GOT3 (cell line): Measurements from ENCODE around the gene ERO1B.

Experiments
- DNase-seq: peaks from one replicate; lab custom pipeline; 2025; ENCODE audit warnings: mixed read lengths; lab: John Stamatoyannopoulos, UW

ERO1B gene

DNA sequence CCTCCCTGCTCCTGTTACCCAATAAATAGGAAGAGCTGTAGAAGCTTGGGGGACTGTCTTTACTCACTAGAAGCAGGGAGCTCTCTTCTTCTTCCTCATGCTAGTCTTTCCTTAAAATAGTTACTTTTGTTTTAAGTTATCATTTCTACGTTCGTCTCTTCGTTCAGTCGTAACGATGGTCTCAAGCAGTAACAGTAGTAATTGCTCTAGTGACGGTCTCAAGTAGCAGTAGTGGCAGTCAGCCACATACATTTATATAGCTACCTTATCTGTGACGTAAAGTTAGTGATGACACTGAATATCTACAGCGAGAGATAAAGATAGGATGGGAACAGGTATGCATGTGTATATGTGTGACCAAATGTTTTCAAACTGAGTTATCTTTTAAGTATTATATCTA is 15.4 kb upstream of the ERO1B start:
- no peak for DNase-seq

DNA sequence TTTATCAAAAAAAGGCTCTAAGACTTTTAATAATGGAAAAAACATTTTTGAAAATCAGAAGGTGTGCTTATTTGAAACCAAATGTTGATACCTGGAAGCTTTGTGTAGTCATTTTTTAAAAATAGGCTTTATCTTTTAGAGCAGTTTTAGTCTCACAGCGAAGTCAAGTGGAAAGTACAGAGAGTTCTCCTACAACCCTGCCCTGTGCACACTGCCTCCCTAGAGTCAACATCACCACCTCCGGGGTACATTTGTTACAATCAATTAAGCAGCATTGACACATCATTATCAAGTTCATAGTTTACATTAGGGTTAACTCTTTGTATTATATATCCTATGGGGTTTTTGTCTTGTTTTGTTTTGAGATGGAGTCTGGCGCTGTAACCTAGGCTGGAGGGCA is 10.7 kb upstream of the ERO1B start:
- no peak for DNase-seq

DNA sequence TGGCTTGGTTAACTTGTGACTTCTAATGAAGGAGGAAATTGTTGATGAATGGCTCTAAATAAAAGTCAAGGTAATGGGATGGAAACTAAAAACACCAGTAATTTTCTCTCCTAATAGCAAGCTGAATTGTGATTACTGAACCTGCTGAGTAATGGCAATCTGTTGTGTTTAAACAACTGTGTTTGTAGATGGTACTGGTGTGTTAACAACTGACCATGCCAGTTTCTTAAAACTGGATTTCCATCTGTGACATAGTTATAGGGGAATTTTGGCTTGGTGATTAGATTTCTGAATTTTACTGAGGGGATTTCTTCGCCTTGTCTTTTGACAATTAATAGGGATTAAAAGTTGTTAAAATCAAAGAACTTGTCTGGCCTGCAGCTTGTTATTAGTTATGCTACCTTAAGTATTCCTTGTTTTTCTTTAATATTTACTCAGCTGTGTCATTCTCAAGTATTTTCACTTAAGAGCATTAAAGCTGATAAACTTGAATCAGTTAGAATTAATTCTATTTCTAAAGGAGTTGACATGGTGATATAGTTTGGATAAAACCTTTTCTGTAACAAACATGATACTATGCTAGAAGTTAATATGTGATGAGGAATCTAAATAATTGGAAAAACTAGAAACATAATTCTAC is 7.9 kb upstream of the ERO1B start:
- no peak for DNase-seq

DNA sequence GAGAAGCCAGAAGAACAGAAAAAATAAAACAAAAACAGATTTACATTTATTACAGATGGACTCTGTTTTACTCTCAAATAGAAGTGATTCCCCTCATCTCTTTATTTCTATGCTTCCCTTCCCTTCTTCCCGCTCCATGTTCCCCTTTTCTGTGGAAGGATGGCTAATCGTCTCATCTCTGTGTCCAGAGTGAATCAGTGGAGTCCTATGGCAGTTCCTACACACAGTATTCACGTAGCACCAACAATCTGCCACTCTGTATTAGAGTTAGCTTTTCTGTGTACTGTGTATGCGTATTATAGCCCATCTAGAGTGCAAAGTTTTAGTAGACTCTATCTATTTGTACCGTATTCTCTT is 6.8 kb upstream of the ERO1B start:
- DNase-seq, result no peak

DNA sequence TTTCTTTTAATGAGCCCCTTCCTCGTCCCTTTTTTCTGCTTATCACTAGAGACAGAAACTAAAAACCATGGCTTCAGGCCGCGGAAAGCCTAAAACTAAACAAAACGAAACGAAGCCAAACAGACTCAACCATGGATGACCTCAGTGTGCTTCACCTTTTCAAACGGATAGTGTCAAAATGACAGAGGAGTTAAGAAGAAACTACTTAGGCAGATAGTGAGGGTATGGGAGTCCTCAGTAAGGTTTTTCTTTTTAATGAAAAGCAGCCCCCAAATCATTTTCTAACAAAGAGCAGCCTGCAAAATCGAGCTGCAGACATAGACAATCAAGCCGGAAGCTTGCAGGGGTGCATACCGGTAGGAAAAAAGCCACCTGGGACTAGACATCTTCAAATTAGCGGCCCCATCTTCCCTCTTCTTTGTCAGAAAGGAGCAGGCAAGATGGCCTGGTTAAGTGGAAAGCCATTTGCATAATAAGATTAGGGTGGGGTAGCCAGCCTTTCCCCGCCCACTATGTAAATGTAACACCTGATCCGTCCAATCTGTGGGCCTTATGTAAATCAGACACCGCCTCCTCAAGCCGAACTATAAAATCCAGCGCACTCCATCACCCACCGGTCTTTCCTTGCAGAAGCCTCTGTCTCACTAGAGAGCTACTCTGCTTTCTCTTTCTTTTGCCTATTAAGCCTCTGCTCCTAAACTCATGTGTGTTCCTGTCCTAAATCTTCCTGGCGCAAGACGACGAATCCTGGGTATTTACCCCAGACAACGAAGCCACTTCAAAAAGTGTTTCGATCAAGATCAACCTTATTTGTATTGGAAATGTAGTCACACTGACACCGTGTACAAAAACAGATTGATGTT is 6.2 kb upstream of the ERO1B start:
- no peak for DNase-seq

DNA sequence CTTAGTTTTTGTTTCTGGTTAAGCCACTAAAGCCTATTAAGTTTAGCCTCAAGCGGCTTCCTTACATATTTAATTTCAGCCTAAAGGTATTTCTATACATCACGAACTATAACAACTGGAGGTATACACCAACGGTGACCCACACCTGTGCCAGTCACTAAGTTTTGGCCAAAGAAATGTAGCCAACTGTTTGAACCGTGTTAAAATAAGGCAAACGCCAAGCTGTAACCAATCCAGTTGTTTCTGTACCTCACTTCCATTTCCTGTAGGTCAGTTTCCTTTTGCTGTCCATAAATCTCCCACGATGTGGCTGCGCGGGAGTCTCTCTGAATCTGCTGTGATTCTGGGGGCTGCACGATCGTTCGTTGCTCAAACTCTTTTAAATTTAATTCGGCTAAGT is 5.6 kb upstream of the ERO1B start:
- DNase-seq, result no peak

DNA sequence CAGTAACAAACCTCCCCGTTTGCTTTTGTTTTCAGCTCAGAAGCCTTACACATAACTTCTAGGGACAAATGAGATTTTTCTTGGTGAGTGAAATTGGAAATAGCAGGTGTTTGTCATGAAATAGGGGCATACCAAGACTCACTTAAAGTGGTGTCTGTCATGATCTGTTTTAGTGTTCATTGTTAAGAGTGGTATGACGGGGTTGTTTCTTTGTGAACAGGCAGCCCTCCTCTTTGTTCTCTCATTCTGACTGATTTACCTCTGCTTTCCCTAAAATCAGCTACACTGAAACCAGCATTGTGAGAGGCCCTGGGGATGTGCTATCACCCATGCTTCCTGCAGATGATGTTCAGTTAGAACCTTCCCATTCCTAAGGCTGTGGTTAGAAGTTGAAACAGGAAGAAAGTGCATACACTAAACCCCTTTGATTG is 2.5 kb upstream of the ERO1B start:
- DNase-seq, result no peak

DNA sequence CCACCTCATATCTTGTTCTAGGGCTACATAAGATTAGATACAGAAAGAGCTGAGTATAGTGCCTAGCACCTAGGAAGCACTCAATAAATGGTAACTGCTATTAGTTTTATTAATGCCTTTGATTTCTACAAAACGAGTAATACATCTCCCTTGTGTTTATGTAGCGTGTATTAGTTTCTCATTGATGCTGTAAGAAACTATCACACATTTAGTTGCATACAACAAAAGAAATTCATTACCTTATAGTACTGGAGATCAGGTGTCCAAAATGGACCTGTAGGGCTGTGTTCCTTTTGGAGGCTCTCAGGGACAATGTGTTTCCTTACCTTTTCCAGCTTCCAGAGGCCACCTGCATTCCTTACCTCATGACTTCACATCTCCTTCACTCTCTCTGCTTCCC is 961 bp upstream of the ERO1B start:
- DNase-seq, result no peak

DNA sequence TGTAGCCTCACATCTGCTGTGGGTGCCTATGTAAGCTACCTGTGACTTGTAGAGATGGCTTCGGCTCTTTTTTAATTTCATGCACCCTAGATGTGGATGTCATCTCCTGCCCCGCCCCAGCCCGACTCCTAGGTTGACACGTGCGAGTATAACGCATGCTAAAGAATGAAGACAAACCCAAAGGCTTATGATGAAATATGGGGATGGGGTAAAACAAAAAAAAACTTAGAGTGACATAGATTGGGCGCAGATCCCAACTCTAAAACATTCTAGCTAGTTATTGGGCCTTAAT is 613 bp upstream of the ERO1B start:
- no peak for DNase-seq

DNA sequence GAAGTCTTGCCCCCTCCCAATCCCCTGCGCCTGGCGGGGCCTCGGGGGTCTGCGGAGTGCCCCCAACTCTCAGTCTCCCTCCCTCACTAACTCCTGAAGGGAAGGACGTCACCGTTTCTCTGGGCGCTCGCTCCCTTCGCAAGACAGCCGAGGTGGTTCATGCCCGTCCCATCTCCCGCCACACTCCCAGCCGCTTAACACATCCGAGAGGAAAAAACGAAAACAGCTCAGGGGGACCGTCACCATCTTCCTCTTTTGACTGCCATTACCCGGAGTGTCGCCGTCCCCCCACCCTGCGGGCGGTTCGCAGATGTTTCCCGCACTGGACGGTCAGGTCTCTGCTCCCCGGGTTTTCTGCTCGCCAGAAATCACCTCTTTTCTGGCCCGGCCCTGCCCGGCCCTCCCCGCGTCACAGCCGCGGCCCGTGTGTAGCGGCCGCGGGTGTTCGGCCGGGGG is 532 bp downstream of the ERO1B start:
- DNase-seq, result no peak

DNA sequence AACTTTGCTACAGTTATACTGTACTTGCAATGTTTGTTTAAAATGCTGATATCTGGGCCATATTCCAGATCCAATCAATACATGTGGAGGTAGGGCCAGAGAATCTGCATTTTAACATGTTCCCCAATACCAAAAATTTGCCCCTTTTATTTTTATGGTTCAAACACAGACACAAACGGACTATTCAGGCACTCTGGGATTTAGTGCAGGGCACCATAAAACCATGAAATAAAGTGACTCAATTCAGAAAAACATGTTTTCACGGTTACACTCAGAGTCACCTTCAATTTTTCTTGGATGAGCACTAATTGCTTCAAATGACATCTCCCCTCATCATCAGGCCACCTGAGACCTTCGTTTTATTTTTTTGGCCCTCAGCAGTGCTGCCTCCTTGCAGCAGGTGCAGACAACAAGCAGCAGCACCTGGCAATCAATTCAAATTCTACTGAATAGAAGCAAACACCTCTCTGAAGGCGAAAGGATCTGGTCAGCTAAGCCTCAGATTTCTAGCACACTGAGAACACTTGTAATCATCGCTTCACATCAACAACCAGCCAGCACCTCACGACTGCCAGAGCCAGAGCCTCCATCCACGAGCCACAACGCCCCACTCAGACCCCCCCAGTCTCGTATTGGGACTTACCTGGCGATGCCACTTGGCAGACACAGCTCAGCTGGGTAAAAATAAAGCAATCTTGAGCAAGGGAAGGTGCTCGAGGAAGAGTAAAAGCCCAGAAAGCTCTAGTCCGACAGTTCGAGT is 1.1 kb downstream of the ERO1B start:
- DNase-seq, result no peak

DNA sequence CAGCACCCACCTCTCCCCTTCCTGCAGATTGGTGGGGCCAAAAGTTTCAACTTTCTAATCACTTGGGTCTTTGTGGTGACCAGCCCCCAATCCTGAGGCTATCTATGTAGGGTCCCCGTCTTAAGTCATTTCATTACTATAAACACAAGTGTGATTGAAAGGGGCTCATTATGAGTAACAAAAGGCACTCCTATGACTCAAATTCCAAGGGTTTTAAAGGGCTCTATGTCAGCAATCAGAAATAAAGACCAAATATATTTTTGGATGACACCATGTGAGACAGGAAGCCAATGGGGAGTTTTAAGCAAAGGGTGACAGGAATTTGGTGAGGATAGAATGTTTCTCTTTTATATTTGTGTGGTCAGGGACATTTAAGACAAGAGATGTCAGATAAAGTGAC is 6.2 kb downstream of the ERO1B start:
- no peak for DNase-seq

DNA sequence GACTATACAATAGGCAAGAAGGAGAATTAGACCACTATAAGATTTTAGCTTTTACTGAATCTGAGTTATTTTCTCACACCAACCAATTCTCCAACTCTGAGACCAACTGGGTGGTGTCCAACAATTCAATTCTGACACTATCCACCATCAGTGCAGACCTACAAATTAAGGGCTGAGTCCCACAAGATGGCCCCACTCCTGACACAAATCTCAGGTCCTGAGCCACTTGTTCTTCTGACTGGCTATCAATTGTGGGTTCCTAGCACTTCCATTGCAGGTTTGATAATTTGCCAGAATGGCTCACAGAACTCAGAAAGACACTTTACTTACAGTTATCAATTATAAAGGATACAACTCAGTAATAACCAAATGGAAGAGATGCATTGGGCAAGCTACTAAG is 6.7 kb downstream of the ERO1B start:
- no peak for DNase-seq

DNA sequence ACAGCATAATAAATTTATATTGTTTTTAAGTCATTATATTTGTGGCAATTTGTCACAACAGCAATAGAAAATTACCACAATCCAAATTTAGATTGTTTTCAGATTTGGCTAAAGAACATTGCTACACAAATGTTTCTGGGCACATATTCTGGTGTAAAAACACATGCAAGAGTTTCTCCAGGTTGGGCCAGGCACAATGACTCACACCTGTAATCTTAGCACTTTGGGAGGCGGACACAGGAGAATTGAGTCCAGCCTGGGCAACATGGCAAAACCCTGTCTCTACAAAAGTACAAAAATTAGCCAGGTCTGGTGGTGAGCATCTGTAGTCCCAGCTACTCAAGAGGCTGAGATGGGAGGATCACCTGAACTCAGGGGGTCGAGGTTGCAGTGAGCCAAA is 8.4 kb downstream of the ERO1B start:
- DNase-seq, result no peak

DNA sequence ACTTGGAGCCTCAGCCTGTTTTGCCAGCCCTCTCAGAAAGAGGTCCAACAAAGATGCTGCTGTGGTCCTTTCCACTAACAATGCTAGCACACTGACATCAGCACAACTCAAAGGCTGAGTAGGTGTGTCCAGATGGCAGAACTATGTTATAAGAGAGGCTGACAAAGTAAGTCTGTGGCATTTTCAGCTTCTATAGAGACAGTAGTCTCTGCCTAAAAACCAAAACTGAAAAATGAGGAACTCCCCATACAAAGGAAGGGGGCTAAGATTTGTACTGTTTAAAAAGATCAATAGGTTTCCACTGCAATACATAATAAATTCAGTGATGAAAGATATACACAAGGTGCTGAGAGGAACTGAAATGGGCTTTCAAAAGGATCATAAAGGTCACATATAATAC is 12.3 kb downstream of the ERO1B start:
- no peak for DNase-seq

DNA sequence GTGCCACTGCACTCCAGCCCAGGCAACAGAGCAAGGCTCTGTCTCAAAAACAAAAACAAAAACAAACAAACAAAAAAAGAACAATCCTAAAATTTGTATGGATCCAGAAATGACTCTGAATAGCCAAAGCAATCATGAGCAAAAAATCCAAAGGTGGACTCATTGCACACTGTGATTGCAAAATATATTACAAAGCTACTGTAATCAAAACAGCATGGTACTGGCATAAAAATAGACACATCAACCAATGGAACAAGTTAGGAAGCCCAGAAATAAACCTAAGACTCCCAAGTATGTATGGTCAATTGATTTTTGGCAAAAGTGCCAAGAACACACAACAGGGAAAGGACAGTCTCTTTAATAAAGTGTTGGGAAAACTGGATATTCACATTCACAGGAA is 19.9 kb downstream of the ERO1B start:
- DNase-seq, result no peak

DNA sequence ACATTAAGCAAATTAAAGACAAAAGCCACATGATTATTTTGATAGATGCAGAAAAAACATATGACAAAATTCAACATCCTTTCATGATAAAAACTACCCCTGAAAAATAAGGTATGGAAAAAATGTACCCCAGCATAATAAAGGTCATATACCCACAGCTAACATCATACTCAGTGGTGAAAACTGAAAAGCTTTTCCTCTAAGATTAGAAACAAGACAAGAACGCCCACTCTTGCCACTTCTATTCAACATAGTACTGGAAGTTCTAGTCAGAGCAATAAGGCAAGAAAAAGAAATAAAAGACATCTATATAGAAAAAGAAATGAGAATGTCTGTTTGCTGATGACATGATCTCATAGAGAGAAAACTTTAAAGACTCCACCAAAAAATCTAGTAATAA is 20.7 kb downstream of the ERO1B start:
- DNase-seq, result no peak

DNA sequence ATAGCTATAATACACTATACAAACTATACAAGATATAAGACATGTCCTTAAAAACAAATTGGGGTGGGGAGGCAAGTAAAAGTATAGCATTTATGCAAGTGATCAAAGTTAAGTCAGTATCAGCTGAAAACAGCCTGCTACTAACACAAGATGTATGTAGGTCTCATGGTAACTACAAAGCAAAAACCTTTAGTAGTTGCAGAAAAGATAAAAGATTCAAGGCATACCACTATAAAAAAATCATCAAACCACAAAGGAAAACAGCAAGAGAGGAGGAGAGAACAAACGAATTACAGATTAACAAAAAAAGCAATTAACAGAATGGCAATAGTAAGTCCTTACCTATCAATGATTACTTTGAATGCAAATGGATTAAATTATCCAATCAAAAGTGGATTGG is 22.7 kb downstream of the ERO1B start:
- no peak for DNase-seq

DNA sequence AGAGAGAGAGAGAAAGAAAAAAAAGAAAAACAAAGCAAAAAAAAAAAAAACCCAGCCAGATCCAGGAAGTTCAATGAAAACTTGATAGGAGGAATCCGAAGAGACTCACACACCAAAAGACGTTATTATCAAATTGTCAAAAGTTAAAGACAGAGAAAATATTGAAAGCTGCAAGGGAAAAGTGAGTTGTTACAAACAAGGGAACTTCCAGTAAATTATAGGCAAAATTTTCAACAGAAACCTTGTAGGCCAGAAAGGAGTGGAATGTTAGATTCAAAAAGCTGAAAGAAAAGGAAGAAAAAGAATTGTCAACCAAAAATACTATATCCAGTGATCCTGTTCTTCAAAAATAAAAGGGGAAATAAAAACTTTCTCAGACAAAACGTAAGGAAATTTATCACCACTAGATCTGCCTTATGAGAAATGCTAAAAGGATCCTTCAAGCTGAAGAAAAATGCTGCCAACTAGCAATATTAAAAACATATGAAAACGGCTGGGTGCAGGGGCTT is 23.6 kb downstream of the ERO1B start:
- no peak for DNase-seq

DNA sequence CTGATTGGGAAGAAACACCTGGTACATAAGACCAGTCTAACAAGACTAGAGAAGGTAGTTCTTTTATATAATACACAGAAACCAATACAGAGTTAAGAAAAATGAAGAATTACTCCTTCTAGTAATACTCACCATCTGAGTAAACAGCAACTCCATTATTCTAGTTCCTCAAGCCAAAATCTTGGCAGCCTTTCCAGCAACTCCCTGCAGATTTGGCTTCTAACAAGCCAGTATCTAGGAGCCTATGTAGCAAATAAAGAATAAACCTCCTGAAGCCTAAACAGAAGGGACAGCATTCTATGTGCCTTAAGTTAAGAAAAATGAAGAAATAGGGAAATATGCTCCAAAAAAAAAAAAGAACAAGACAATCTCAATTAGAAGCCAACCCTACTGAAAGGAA is 24.5 kb downstream of the ERO1B start:
- no peak for DNase-seq

DNA sequence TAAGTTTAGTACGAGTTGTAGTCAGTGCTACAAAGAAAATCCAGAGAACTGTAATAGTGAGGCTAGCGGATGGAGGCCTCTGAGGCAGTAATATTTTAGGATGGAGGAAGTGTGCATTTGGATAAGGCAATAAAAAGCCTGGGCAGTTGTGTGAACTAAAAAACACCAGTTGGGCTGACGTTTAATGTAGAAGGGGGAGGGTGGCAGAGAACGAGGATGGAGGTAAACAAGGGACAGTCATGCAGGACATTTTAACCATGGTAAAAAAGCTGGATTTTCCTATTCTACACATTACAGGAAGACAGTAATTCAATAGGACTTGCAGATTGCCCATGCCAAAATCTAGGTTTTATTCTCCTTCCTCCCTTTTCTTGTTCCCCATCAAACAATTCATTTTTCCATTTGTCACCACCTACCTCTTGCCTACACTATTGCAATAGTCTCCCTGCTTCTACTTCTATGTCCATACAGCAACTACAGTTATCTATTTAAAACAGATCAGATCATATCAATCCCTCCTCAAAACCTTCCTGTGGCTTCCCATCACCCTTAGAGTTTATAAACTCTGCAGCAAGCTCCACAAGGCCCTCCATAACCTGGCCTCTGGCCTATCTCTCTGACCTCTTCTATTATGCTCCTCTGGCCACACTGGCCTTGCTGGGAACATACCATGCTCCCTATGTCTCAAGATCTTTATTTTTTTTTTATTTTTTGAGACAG is 27.7 kb downstream of the ERO1B start:
- no peak for DNase-seq

DNA sequence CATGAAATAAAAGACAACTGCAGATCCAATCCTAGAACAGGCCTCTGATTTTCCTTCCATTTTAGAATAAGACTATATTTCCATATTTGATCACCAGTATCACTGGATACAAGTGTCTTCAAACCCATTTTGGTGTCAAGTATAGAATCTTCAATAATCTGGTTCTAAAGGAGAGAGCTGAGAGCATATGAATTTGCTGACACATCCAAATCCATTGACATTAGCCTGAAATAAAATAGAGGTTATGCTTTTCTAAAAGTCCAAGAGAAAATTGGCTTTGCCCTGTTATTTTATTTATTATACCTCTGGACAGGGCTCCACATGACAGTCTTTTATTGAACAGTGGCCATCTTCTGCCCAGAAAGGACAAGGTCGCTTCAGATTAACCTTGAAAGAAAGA is 28.6 kb downstream of the ERO1B start:
- no peak for DNase-seq
